ENCODE measurements around the gene DAB1. TPM values are rescaled to one million over a fixed set of nuclear protein-coding genes. Genes with fewer than 3 reads are reported as not detected.
"Not testable (repeated sequence)": the region's sequence is repeated elsewhere in the genome, so short reads cannot be mapped to it uniquely, and the experiment has no call there.

DAB1 gene
- total RNA-seq, 1 donor from 2014 or later = 35.9 TPM

GRCh38 chr1:57367945-57368344 is 55.9 kb downstream of the DAB1 start:
- DNase-seq (ENCODE audit: low spot score in 2 of 2) = no peak
- FAIRE-seq = no peak

GRCh38 chr1:57363643-57364042 is 60.2 kb downstream of the DAB1 start:
- DNase-seq (ENCODE audit: low spot score in 2 of 2) (no peak), FAIRE-seq (no peak)

DNA sequence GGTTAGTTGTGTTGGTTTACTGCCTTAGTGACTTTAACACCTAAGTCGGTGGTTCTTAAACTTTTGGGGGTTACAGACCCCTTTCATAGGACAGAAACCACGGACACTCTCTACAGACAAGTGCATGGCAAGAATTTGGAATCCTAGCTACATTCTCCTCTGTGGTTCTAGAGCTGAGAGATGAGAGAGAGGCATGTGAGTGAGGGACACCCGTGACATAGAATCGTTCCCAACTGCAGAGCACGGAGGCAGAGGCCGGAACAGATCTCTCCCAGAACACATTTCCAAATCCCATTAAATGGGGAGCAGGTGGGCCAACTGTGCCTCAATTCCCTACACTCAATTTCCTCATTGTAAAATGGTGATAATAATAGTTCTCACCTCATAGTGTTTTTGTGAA is 60.7 kb downstream of the DAB1 start:
- FAIRE-seq (no peak), DNase-seq (ENCODE audit: low spot score in 2 of 2) (no peak)

DNA sequence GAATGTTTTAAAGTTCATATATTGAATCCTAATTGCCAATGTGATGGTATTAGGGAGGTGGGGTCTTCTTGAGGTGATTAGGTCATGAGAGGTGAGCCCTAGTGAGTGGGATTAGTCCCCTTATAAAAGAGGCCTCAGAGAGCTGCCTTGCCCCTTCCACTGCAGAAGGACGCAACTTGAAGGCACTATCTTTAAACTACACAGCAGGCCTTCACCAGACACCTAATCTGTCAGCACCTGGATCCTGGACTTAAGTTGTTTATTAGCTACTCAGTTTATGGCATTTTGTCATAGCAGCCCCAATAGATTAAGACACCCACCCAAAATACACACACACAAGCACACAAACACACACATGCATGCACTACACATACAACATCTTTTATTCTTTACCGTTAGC is 61.4 kb downstream of the DAB1 start:
- no peak for DNase-seq (ENCODE audit: low spot score in 2 of 2)
- no peak for FAIRE-seq

DNA sequence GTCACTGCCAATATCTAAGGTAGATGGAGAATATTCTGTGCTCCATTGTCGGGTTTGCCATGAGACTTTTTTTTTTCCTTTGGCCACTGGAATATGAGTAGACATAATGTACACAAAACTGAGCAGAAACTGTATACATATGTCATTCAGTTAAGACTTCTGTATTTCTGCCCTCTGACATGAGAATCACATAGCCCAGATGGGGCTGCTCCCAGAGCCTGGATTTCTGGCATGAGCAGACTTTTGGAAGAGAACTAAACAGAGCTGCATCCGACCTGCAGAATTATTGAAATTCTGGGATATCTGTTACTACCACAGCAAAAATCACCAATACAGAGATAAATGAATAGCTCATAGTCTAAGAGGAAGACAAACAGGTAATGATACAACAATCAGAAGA is 62.3 kb downstream of the DAB1 start:
- FAIRE-seq (no peak), DNase-seq (ENCODE audit: low spot score in 2 of 2) (no peak)

GRCh38 chr1:57360846-57361407 is 62.9 kb downstream of the DAB1 start:
- DNase-seq (ENCODE audit: low spot score in 2 of 2) (no peak), FAIRE-seq (no peak)

DNA sequence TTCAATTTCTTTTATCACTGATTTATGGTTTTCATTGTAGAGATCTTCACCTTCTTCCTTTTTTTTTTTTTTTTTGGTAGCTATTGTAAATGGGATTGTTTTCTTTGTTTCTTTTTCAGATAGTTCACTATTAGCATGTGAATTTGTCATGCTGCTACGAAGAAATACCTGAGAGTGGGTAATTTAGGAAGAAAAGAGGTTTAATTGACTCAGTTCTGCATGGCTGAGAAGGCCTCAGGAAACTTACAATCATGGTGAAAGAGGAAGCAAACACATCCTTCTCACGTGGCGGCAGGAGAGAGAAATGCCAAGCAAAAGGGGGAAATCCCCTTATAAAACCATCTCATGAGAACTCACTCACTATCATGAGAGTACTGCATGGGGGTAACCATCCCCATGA is 66.4 kb downstream of the DAB1 start:
- DNase-seq (ENCODE audit: low spot score in 2 of 2) = no peak
- no peak for FAIRE-seq

DNA sequence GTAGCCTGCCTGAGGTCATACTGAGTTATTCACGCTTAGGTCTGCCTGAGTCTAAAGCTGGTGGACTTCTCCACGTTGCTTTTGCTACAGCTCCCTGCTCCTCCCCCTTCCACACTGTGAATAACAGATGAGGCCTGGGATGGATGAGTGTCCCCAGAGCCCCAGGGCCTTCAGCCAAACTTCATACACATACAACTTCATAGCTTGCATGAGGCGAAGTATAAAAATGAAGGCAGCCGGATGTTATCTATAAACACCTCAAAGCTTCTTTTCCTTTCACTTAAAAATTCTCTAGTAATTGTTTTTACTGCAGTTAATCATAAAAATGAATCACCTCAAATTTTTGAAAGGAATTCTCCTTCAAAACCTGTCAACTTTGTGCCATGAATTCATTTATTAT is 70.2 kb downstream of the DAB1 start:
- DNase-seq (ENCODE audit: low spot score in 2 of 2) = no peak

GRCh38 chr1:57350610-57351009 is 73.2 kb downstream of the DAB1 start:
- FAIRE-seq = no peak

More for the DNA sequence above, 70.2 kb downstream of the DAB1 start:
- FAIRE-seq = no peak

DNA sequence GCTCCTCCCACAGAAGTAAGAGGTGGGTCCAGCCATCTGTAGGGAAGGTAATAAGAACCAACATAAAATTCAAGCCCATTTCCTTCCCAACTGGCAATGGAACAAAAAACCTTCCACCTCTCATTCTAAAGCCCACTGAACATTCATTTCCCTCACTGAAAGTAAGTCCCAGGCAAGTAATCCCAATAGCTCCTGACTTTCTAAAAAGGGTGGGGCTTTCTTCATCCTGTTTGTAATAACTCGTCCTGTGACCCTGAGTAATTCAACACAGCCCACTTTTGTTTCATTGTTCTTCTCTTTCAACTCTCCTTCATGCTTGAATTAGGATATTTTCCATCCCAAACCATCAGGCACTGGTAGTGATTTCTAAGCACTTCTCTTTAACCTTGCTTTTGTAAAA is 74.9 kb downstream of the DAB1 start:
- FAIRE-seq (no peak), DNase-seq (ENCODE audit: low spot score in 2 of 2) (no peak)

More at GRCh38 chr1:57350610-57351009, 73.2 kb downstream of the DAB1 start:
- no peak for DNase-seq (ENCODE audit: low spot score in 2 of 2)

- DNase-seq (ENCODE audit: low spot score in 2 of 2) (no peak), FAIRE-seq (no peak)
Measured at GRCh38 chr1:57345916-57346315, 77.9 kb downstream of the DAB1 start.

DNA sequence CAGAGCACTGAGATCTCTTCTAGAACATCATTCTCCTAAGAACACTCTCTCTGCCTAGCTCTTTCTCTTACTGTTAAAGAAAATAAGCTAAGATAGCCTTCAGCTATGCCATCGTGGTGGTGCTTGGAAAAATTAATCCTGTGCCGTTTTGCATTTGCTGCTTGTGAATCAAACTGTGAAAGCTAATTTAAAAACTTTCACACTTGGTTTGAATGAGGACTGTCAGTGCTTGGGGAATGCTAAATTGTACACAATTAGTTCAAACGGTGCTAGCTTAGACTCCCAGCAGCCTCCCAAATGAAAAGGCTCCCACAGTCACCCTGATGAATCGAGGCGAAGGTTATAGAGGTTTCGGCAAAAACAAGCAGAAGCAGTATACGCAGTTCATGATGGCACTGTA is 79.6 kb downstream of the DAB1 start:
- no peak for FAIRE-seq
- no peak for DNase-seq (ENCODE audit: low spot score in 2 of 2)

- FAIRE-seq; DNase-seq (ENCODE audit: low spot score in 2 of 2): not testable (repeated sequence)
Measured at GRCh38 chr1:57343298-57343915, 80.5 kb downstream of the DAB1 start.

DNA sequence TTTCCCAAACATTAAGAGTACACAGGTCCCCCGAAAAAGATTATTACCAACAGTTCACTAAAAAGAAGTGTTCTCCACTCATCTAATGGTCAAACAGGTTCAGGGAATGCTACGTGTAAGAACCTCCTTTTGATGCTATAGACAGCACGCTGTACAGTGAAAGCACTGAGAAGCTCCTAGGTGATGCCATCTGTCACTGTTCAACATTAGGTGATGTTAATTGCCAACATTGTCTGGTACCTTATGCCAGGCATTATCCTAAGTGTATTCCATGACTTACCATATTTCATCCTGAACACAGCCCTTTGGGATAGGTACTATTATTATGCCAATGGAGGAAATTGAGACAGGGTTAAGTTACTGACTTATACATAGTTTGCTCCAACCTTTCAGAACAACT is 82.1 kb downstream of the DAB1 start:
- no peak for DNase-seq (ENCODE audit: low spot score in 2 of 2)
- no peak for FAIRE-seq

DNA sequence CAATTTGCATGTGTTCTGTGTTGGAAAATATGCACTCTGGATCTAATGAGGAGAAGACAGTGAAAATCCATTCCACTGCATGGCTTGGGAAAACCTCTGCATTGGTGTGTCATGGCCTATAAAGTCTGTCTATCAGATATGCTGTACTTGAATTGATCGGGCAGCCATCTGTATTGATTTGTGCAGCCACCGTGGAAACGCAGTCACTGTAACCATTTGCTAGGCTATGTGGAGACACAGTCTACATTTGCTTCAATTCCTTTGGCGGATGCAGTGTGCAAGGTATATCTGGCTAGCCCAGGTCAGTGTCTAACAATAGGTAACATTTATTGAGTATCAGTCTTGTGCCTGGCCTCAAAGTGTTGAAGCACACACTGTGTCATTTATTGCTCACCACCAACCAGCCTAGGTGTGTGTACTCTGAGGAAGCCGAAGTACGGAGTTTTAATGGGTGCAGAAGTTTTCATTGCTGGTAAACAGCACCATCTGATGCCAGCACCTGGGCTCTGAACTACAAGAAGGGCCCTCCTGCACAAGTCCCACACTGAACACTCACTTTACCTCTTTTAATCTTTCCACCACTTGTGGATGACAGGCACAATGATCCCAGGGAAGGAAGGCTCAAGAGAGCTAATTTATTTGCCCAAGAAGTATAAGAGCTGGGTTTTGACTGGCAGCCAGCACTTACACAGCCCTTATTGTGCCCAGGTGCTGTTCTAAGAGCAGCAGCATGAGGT is 83.4 kb downstream of the DAB1 start:
- DNase-seq (ENCODE audit: low spot score in 2 of 2) (no peak), FAIRE-seq (no peak)

DNA sequence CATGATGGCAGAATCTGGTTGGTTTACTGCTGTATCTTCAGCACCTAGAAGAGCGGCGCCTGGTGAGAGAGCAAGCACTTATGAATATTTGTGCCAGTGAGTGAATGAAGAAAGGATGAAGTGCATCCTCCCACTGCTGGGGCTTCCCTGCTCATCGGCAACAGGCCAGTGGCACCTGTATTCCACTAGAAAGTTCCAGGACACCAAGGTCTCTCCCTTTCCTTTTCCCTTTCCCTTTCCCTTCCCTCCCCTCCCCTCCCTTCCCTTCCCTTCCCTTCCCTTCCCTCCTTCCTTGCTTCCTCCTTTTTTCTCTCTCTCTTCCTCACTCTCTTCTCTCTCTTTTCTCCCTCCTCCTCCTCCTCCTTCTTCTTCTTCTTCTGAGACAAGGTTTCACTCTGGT is 86.2 kb downstream of the DAB1 start:
- FAIRE-seq (no peak), DNase-seq (ENCODE audit: low spot score in 2 of 2) (no peak)

- no peak for FAIRE-seq
- DNase-seq (ENCODE audit: low spot score in 2 of 2) = no peak
Measured at GRCh38 chr1:57336793-57337192, 87.1 kb downstream of the DAB1 start.

DNA sequence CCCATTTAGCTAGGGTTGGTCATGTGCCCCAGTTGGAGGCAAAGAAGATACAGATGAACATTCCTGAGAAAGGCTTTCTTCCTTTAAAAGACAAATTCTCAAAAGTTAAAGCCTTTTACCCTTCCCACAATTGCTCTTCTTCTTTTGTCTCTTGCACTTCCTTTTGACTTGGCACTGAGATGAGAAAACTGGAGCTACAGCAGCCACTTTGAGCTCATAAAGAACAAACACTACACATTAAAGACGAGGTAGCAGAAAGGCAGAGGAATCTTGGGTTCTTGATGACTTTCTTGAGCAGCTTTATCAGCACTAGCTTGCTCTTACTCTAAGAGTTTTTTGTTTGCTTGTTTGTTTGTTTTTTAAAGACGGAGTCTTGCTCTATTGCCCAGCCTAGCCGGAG is 92.2 kb downstream of the DAB1 start:
- no peak for FAIRE-seq

DNA sequence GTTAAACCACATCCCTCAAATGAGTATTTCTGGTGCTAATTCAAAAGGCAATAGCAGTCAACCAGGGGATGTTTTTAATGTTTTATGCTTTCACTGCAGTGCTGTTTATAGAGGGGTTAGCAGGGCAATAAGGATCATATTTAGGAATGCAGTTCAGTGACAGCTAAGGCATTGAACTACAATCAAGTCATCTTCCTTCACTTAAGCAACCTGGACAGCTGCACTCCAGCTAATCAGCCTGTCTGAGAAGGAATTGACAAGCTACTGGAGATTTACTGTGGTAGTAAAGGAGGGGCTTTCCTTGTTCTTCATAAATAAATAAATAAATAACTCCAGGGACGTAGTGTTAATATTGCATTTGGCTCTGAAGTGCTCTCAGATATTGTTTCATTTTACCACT is 93.9 kb downstream of the DAB1 start:
- DNase-seq (ENCODE audit: low spot score in 2 of 2) (no peak), FAIRE-seq (no peak)

More for the DNA sequence above, 92.2 kb downstream of the DAB1 start:
- DNase-seq (ENCODE audit: low spot score in 2 of 2) = no peak

DNA sequence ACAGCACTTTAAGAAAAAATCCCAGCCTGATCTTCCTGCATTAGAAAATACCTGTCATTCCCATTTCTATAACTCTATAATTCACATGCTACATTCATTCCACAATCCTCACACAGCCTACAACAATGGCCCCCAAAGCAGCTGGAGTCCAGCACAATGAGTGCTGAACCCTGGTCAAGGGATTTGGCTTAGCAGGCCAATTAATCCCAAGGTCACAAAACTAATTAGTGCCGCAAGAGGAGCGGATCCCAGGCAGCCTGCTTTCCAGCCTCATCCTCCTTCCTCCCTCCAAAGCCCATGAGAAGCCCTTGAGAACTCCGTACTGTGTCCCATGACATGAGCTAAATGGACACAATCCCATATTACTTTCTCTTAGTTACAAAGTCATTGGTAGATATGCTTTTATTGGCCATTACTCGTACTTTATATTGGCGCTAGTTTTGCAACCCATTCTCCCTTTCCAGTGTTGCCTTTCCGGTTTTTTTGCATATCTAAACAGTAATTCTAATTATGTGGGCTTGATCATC is 94.8 kb downstream of the DAB1 start:
- no peak for DNase-seq (ENCODE audit: low spot score in 2 of 2)
- FAIRE-seq = no peak

- no peak for DNase-seq (ENCODE audit: low spot score in 2 of 2)
- no peak for FAIRE-seq
Measured at GRCh38 chr1:57327946-57328345, 95.9 kb downstream of the DAB1 start.

DNA sequence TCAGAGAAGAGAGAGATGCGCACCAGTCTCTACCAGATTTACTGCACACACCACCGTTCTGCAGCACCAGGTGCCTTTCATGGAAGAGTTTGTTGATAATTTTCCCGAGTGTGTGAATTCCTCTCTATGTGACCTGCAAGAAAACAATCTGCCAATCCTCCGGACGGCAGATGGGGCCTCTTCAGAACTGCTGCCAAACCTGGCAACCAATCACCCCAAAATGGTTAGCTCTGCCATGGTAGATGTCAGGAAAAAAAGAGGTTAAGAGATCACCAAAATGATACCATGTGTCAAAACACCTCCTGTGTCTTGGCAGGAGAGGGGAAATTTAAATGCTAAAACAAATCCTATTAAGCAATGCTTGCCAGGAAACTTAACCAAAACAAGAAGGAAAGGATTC is 96.5 kb downstream of the DAB1 start:
- no peak for DNase-seq (ENCODE audit: low spot score in 2 of 2)
- no peak for FAIRE-seq
